Measurements from ENCODE around the gene STK17B. TPM values are rescaled to one million over a fixed set of nuclear protein-coding genes. Genes with fewer than 3 reads are reported as not detected.

STK17B gene
- total RNA-seq, 4 donors from 2014 or later = 3.6 to 21.1 (median 11.9) TPM

DNA sequence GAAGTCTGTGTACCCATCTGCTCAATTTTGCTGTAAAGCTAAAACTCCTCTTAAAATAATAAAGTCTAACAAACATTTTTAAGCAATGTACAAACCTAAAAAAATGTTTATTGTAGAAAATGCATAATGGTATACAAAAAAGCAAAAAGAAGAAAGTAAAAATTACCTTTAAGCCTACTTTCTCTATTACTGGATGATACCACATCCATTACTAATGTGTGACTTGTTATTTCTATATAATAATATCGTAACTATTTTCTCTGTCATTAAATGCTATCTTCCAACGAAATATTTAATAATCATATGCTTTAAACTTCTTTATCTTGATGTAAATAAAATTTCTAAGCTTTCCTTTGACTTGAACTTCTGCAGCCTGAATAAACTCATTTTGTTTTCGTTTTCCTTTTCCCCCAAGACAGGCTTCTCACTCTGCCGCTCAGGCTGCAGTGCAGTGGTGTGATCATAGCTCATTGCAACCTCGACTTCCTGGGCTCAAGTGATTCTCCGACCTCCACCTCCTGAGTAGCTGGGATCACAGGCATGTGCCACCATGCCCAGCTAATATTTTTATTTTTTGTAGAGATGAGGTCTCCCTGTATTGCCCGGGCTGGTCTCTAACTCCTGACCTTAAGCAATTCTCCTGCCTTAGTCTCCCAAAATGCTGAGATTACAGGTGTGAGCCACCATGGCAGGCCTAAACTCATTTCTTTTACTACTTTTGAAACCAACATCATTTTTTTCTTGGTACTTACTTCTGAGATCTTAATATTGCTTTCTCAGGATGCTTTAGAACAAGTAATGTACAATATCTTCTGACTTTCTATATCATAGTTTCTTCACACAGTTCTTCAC is 84.6 kb downstream of the STK17B start:
- no peak overlapping the region for H3K4me3 ChIP-seq
- no peaks in the 10 kb centered on the region for H3K9me3 ChIP-seq
- WGBS, 2 donors (ENCODE audit: low coverage in 1 of 2) = 74 to 75% methylated on average over 7 of the region's 7 CpGs
- H3K27me3 ChIP-seq = no peaks in the 10 kb centered on the region
- H3K27ac ChIP-seq = no peak overlapping the region
- TF ChIP-seq EP300 (IDR thresholded peaks at IDR 0.05) = no peak
- no peak for TF ChIP-seq POLR2AphosphoS5 (IDR thresholded peaks at IDR 0.05)
- TF ChIP-seq, protein P1, sequence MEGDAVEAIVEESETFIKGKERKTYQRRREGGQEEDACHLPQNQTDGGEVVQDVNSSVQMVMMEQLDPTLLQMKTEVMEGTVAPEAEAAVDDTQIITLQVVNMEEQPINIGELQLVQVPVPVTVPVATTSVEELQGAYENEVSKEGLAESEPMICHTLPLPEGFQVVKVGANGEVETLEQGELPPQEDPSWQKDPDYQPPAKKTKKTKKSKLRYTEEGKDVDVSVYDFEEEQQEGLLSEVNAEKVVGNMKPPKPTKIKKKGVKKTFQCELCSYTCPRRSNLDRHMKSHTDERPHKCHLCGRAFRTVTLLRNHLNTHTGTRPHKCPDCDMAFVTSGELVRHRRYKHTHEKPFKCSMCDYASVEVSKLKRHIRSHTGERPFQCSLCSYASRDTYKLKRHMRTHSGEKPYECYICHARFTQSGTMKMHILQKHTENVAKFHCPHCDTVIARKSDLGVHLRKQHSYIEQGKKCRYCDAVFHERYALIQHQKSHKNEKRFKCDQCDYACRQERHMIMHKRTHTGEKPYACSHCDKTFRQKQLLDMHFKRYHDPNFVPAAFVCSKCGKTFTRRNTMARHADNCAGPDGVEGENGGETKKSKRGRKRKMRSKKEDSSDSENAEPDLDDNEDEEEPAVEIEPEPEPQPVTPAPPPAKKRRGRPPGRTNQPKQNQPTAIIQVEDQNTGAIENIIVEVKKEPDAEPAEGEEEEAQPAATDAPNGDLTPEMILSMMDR (IDR thresholded peaks at IDR 0.05) = no peak
- no peak for TF ChIP-seq POLR2A (IDR thresholded peaks at IDR 0.05)
- ATAC-seq = no peak
- no peaks in the 10 kb centered on the region for H3K4me1 ChIP-seq
- no peaks in the 10 kb centered on the region for H3K36me3 ChIP-seq

DNA sequence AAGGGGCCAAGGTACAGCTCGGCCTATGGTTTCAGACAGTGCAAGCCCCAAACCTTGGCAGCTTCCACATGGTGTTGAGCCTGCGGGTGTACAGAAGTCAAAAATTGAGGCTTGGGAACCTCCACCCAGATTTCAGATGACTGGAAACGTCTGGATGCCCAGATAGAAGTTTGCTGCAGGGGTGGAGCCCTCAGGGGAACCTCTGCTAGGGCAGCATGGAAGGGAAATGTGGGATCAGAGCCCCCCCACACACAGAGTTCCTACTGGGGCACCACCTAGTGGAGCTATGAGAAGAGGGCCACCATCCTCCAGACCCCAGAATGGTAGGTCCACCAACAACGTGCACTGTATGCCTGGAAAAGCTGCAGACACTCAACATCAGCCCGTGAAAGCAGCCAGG is 87.8 kb downstream of the STK17B start:
- Histone ChIP-seq H3K9me3 (no peaks in the 10 kb centered on the region), H3K27me3 (no peaks in the 10 kb centered on the region), H3K4me1 (no peaks in the 10 kb centered on the region), H3K4me3 (no peak overlapping the region), H3K36me3 (no peaks in the 10 kb centered on the region), H3K27ac (no peak overlapping the region)
- WGBS, 2 donors (ENCODE audit: low coverage in 1 of 2) = no CpG with 5 or more reads among the region's 5 CpGs
- TF ChIP-seq POLR2A (IDR thresholded peaks at IDR 0.05) = no peak
- TF ChIP-seq, protein P1 (IDR thresholded peaks at IDR 0.05) = no peak
- no peak for TF ChIP-seq POLR2AphosphoS5 (IDR thresholded peaks at IDR 0.05)
- no peak for TF ChIP-seq EP300 (IDR thresholded peaks at IDR 0.05)
- no peak for ATAC-seq

Other genes starting within 250 kb of the STK17B start
- 1 to 10 TPM in 1 of 4 donors, under 1 TPM in 3; 0.40 to 1.3 (median 0.65) TPM for gene DNAH7, start 102.7 kb downstream of the STK17B start, total RNA-seq

Data from gastroesophageal sphincter (tissue), 4 donors.